Stimulated activated CD4-positive, alpha-beta T cell treated with anti-CD3 and anti-CD28 coated beads, Interleukin-12 subunit alpha, Interleukin-12 subunit beta, amount 100 ng/mL, for 48 hours (primary cell): Measurements from ENCODE around the gene SYT17.
A peak's percentile ranks its signal among the peaks of the same experiment; 100 is the strongest.

Source experiments
- DNase-seq, 3 donors: peaks; one replicate each; pipeline ENCODE4 v3.0.0-alpha.2; 2020; ENCODE audit warnings: low read depth in 2 of 3, low spot score in 1 of 3

SYT17 gene

GRCh38 chr16:19295393-19295792 lies 127.4 kb downstream of the SYT17 start:
- DNase-seq = peak in 1 of 3 donors; percentile 16

- no peak for DNase-seq
Measured at GRCh38 chr16:19297454-19297853, 129.4 kb downstream of the SYT17 start.

- no peak for DNase-seq
Measured at GRCh38 chr16:19299565-19299964, 131.5 kb downstream of the SYT17 start.

- no peak for DNase-seq
Measured at GRCh38 chr16:19301931-19302330, 133.9 kb downstream of the SYT17 start.

- DNase-seq = no peak
Measured at GRCh38 chr16:19304750-19305149, 136.7 kb downstream of the SYT17 start.

GRCh38 chr16:19305443-19305842 lies 137.4 kb downstream of the SYT17 start:
- no peak for DNase-seq

- no peak for DNase-seq
Measured at GRCh38 chr16:19307587-19308241, 139.7 kb downstream of the SYT17 start.

- DNase-seq = no peak
Measured at GRCh38 chr16:19308392-19308791, 140.4 kb downstream of the SYT17 start.

- no peak for DNase-seq
Measured at GRCh38 chr16:19309178-19309577, 141.1 kb downstream of the SYT17 start.

- no peak for DNase-seq
Measured at GRCh38 chr16:19314718-19315425, 146.8 kb downstream of the SYT17 start.

GRCh38 chr16:19315889-19316433 lies 147.9 kb downstream of the SYT17 start:
- DNase-seq = no peak

GRCh38 chr16:19316846-19317245 lies 148.8 kb downstream of the SYT17 start:
- no peak for DNase-seq
